NCI-H1694 (cell line): Measurements from ENCODE around the gene MYO1D.
A peak's percentile ranks its signal among the peaks of the same experiment; 100 is the strongest.

Source experiments
- DNase-seq: peaks from one replicate; lab custom pipeline; 2025; lab: John Stamatoyannopoulos, UW

MYO1D gene

GRCh38 chr17:32569171-32570080 is 307.5 kb downstream of the MYO1D start:
- no peak for DNase-seq

GRCh38 chr17:32568705-32569104 is 308.2 kb downstream of the MYO1D start:
- DNase-seq = no peak

- no peak for DNase-seq
Observed at GRCh38 chr17:32567511-32567910, 309.4 kb downstream of the MYO1D start.

GRCh38 chr17:32567086-32567485 is 309.8 kb downstream of the MYO1D start:
- DNase-seq = no peak

- no peak for DNase-seq
Observed at GRCh38 chr17:32566303-32566702, 310.6 kb downstream of the MYO1D start.

- DNase-seq = no peak
Observed at GRCh38 chr17:32565401-32565800, 311.5 kb downstream of the MYO1D start.

- no peak for DNase-seq
Observed at GRCh38 chr17:32564325-32564724, 312.6 kb downstream of the MYO1D start.

GRCh38 chr17:32563583-32563982 is 313.3 kb downstream of the MYO1D start:
- no peak for DNase-seq

GRCh38 chr17:32558997-32559650 is 317.8 kb downstream of the MYO1D start:
- DNase-seq = no peak

- DNase-seq = no peak
Observed at GRCh38 chr17:32558326-32558955, 318.5 kb downstream of the MYO1D start.

GRCh38 chr17:32555611-32556310 is 321.2 kb downstream of the MYO1D start:
- no peak for DNase-seq

- no peak for DNase-seq
Observed at GRCh38 chr17:32553168-32553567, 323.8 kb downstream of the MYO1D start.

- no peak for DNase-seq
Observed at GRCh38 chr17:32552280-32552679, 324.6 kb downstream of the MYO1D start.

- no peak for DNase-seq
Observed at GRCh38 chr17:32551186-32551955, 325.6 kb downstream of the MYO1D start.

GRCh38 chr17:32549559-32549958 is 327.4 kb downstream of the MYO1D start:
- DNase-seq = no peak

GRCh38 chr17:32546031-32546444 is 330.9 kb downstream of the MYO1D start:
- peak; percentile 82 for DNase-seq

- no peak for DNase-seq
Observed at GRCh38 chr17:32542186-32542585, 334.7 kb downstream of the MYO1D start.

GRCh38 chr17:32541640-32542039 is 335.3 kb downstream of the MYO1D start:
- DNase-seq = no peak

- no peak for DNase-seq
Observed at GRCh38 chr17:32536736-32537643, 339.9 kb downstream of the MYO1D start.

GRCh38 chr17:32533296-32533695 is 343.6 kb downstream of the MYO1D start:
- no peak for DNase-seq
